GM12878 (cell line): Measurements from ENCODE around the gene PRR13. TPM values are rescaled to one million over a fixed set of nuclear protein-coding genes. Genes with fewer than 3 reads are reported as not detected.
A peak's percentile ranks its signal among the peaks of the same experiment; 100 is the strongest.

Experiments
- ATAC-seq: fragments of 200-7000 bp; cut with Tn5 transposase; 3 replicates; pipeline ENCODE4 v1.9.1; 2020; ENCODE audit warnings: mild to moderate bottlenecking, moderate library complexity
- BruUV-seq: library from RNA; stranded (reverse); fragments of 400-500 nt; replicated peaks from 2 replicates; lab custom pipeline; 2021; lab: Mats Ljungman, UMichigan
- CTCF ChIA-PET: fragments of 300-600 bp; sonication (Branson Sonifier 250); formaldehyde crosslinking; extraction: SDS; loops from one replicate; lab custom pipeline; 2021; ENCODE audit warnings: inconsistent platforms; lab: Yijun Ruan, JAX
- POLR2A ChIA-PET: fragments of 350-600 bp; formaldehyde crosslinking; extraction: SDS; loops from one replicate; lab custom pipeline; 2021; ENCODE audit warnings: inconsistent platforms; lab: Charles Lee
- RAD21 ChIA-PET: fragments of 300-600 bp; sonication (Branson Sonifier 250); formaldehyde crosslinking; loops from one replicate; lab custom pipeline; 2023; ENCODE audit warnings: antibody characterized with exemption; ENCODE audit not compliant: unreplicated experiment; lab: Charles Lee
- SMC1A ChIA-PET: fragments of 300-600 bp; sonication (Branson Sonifier 250); formaldehyde crosslinking; loops from one replicate; lab custom pipeline; 2023; ENCODE audit not compliant: unreplicated experiment, uncharacterized antibody; lab: Charles Lee
- DNase-seq: peaks from one replicate; pipeline ENCODE4 v3.0.0-alpha.2; 2011; ENCODE audit warnings: low read depth, low spot score
- FAIRE-seq: peaks from 3 replicates; lab custom pipeline; 2011; peaks lifted over from hg19 to GRCh38; lab: Jason Lieb, UNC
- H2AFZ ChIP-seq: 2 replicates; pipeline ENCODE4 v1.6.0; 2011; ENCODE audit warnings: low read depth, low read length, control low read depth; ENCODE audit not compliant: control insufficient read depth
- H3K27ac ChIP-seq: 2 replicates; pipeline ENCODE4 v1.5.1; 2011; ENCODE audit warnings: control low read depth; ENCODE audit not compliant: control insufficient read depth, insufficient read depth
- H3K27me3 ChIP-seq, 2 experiments: replicated peaks in 1 of 2; 2 replicates each; pipeline versions ENCODE4 v1.6.0 to v1.6.1; 2011; ENCODE audit warnings: low read length in 1 of 2; ENCODE audit not compliant: control insufficient read depth in 2 of 2, insufficient read depth in 2 of 2
- H3K36me3 ChIP-seq, 2 experiments: 2 replicates each; pipeline ENCODE4 v1.5.1; 2011; ENCODE audit warnings: low read length in 1 of 2; ENCODE audit not compliant: control insufficient read depth in 2 of 2, insufficient read depth in 2 of 2
- H3K4me1 ChIP-seq: 2 replicates; pipeline ENCODE4 v1.6.1; 2011; ENCODE audit warnings: mild to moderate bottlenecking, low read length, moderate library complexity, mixed read lengths; ENCODE audit not compliant: control insufficient read depth, insufficient read depth
- H3K4me2 ChIP-seq: 2 replicates; pipeline ENCODE4 v1.6.0; 2011; ENCODE audit warnings: control low read depth; ENCODE audit not compliant: control insufficient read depth, insufficient read depth
- H3K4me3 ChIP-seq: fragments of 200-600 bp; sonication (generic); 2 replicates; pipeline ENCODE4 v1.5.1; 2016
- H3K79me2 ChIP-seq: 2 replicates; pipeline ENCODE4 v1.6.0; 2011; ENCODE audit warnings: low read length; ENCODE audit not compliant: control insufficient read depth, insufficient read depth
- H3K9ac ChIP-seq: 2 replicates; pipeline ENCODE4 v1.8.0; 2011; ENCODE audit warnings: low read length, control low read depth, mixed read lengths; ENCODE audit not compliant: control insufficient read depth, insufficient read depth
- H3K9me3 ChIP-seq: replicated peaks from 3 replicates; pipeline ENCODE4 v1.5.1; 2011; ENCODE audit warnings: mild to moderate bottlenecking, low read length; ENCODE audit not compliant: control insufficient read depth, insufficient read depth
- H4K20me1 ChIP-seq: 2 replicates; pipeline ENCODE4 v1.6.0; 2011; ENCODE audit not compliant: control insufficient read depth, insufficient read depth
- ASH2L ChIP-seq: fragments of 300-600, 200-600 bp; sonication (generic); IDR thresholded peaks from 2 replicates; pipeline ENCODE4 v1.6.1; 2017; ENCODE audit warnings: low read depth, mild to moderate bottlenecking, borderline replicate concordance
- BHLHE40 ChIP-seq, 2 experiments: fragments of 450-650 bp in 1 of 2; IDR thresholded peaks; 2 replicates each; pipeline ENCODE4 v1.6.1; 2011 to 2017; ENCODE audit warnings: low read depth in 2 of 2, borderline replicate concordance in 1 of 2, improper control_type of control experiment in 1 of 2, low read length in 1 of 2, mild to moderate bottlenecking in 1 of 2
- BRCA1 ChIP-seq: IDR thresholded peaks from 2 replicates; pipeline ENCODE4 v1.6.1; 2011; ENCODE audit warnings: low read depth, low read length, improper control_type of control experiment
- CBFB ChIP-seq: IDR thresholded peaks from 2 replicates; pipeline ENCODE4 v1.6.1; 2016; ENCODE audit warnings: antibody characterized with exemption, low read depth
- FOXK2 ChIP-seq: fragments of 450-650 bp; IDR thresholded peaks from 2 replicates; pipeline ENCODE4 v1.6.1; 2017; ENCODE audit warnings: mild to moderate bottlenecking, moderate library complexity
- FOXM1 ChIP-seq: IDR thresholded peaks from 2 replicates; pipeline ENCODE4 v1.6.1; 2012; ENCODE audit warnings: low read depth, mild to moderate bottlenecking, inconsistent platforms, low read length, moderate library complexity
- MEF2A ChIP-seq: IDR thresholded peaks from 2 replicates; pipeline ENCODE4 v1.6.1; 2011; ENCODE audit warnings: low read depth, mild to moderate bottlenecking, low read length, moderate library complexity; ENCODE audit not compliant: insufficient read depth
- SPI1 ChIP-seq: IDR thresholded peaks from 2 replicates; pipeline ENCODE4 v1.6.1; 2011; ENCODE audit warnings: low read depth, mild to moderate bottlenecking, low read length, moderate library complexity, borderline replicate concordance; ENCODE audit not compliant: insufficient read depth
- SRF ChIP-seq, 2 experiments: IDR thresholded peaks; 2 replicates each; pipeline ENCODE4 v1.6.1; 2011; ENCODE audit warnings: low read depth in 2 of 2, low read length in 2 of 2, mild to moderate bottlenecking in 1 of 2, moderate library complexity in 1 of 2
- SUPT20H ChIP-seq: IDR thresholded peaks from 2 replicates; pipeline ENCODE4 v1.6.1; 2011; ENCODE audit warnings: low read depth, mild to moderate bottlenecking, low read length, moderate library complexity, borderline replicate concordance; ENCODE audit not compliant: control insufficient read depth
- ZNF24 ChIP-seq: fragments of 450-650 bp; IDR thresholded peaks from 2 replicates; pipeline ENCODE4 v1.6.1; 2017; ENCODE audit warnings: antibody characterized with exemption, mild to moderate bottlenecking
- ZSCAN29 ChIP-seq: fragments of 450-650 bp; IDR thresholded peaks from 2 replicates; pipeline ENCODE4 v1.6.1; 2017; ENCODE audit warnings: mild to moderate bottlenecking, moderate library complexity
- WGBS: methylation state at CpG from one replicate; pipeline ENCODE4 v1.1.6; 2016; ENCODE audit warnings: low lambda C conversion rate; ENCODE audit not compliant: insufficient replicate concordance, insufficient coverage; ENCODE audit errors: missing lambda C conversion rate; 5-methylcytosine and 5-hydroxymethylcytosine counted together
- in situ Hi-C: fragments of 300-500 bp; cut with MboI; formaldehyde crosslinking; loops from 9 replicates; pipeline ENCODE4 v1.14.3; 2018; ENCODE audit warnings: mixed read lengths
- intact Hi-C: fragments of 100-400 bp; cut with micrococcal nuclease; formaldehyde crosslinking; loops from one replicate; pipeline ENCODE4 v1.14.2; 2022; ENCODE audit not compliant: unreplicated experiment
- polyA plus RNA-seq, 11 experiments: library from polyadenylated mRNA; depleted of rRNA in 4 of 11; unstranded in 6 of 11; stranded (reverse) in 5 of 11; fragments of >200 nt; fragmentation: Nextera tagmentation in 4 of 11; fragmentation: Illumina TruSeq in 1 of 11; extraction: Ambion mirVana in 4 of 11; extraction: Trizol in 1 of 11; gene quantifications; 1 replicate in 1 of 11; 2 replicates in 10 of 11; pipeline versions ENCODE4 v1.2.1 to v1.2.3, GENCODE V29; 2011 to 2016; ENCODE audit warnings: inconsistent platforms in 2 of 11, missing spikeins in 2 of 11, low read depth in 1 of 11
- total RNA-seq, 4 experiments: library from RNA; depleted of rRNA in 3 of 4; stranded (reverse); fragments of >200 nt in 3 of 4; fragmentation: Illumina TruSeq in 1 of 4; extraction: Trizol in 1 of 4; gene quantifications; 2 replicates each; pipeline versions ENCODE4 v1.2.1 to v1.2.3, GENCODE V29; 2013 to 2021
- TF ChIP-seq, protein P1 (sequence below): fragments of 450-650 bp; IDR thresholded peaks from 2 replicates; pipeline ENCODE4 v1.6.1; 2017; ENCODE audit warnings: mild to moderate bottlenecking, moderate library complexity

The PRR13 gene
- total and polyA plus RNA-seq, 10 of the 15 experiments (the other 5 are each of a cell fraction or from before 2014, with no cell fraction given) = 94.2 to 462 (median 276) TPM

DNA sequence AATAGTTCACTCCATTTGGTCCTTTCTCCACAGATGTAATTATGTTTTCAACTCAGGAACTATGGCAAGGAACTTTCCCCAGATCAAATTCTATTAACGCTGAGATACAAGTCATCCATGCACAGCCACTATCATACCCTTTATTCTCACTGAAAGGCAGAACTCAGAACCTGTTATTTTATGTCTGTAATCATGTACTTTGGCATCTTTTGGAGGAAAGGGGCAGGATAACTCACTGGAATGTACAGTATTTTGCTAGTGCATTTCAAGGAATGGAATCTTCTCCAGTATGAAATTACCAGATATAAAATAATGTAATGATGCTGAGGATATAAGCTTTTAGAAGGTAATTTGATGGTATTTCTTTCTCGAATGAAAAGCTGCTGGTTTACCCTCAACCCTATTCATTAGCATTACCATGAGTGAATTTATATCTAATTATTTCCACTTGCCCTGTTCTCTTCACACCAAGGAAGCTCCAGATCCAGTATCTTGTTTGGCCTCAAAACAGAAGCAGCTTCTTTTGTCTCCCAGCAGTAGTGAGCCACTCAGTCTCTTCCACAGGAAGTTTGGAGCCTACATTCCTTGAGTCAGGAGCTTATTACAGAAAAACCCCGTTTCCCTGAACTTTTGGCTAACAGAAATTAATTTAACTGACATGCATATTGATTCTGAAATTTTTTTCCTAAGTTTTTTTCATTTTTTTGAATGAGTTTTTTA is 27.9 kb upstream of the PRR13 start:
- no peak overlapping the region for H3K27ac ChIP-seq
- DNase-seq = no peak
- no peaks in the 10 kb centered on the region for H3K27me3 ChIP-seq
- peaks cover 18% of the 10 kb centered on the region for H3K4me1 ChIP-seq
- WGBS = 81% methylated on average over 3 of the region's 3 CpGs
- TF ChIP-seq ASH2L (no peak), FOXK2 (no peak), CBFB (no peak), BHLHE40 (IDR thresholded peaks at IDR 0.05; ENCODE audit: borderline replicate concordance in 1 of 2, low read depth in 2 of 2, low read length in 1 of 2) (no peak), BRCA1 (no peak), SPI1 (no peak), SUPT20H (no peak), MEF2A (no peak), ZNF24 (no peak), FOXM1 (no peak), ZSCAN29 (no peak), SRF (IDR thresholded peaks at IDR 0.05; ENCODE audit: low read depth in 2 of 2, low read length in 2 of 2) (no peak)
- TF ChIP-seq, protein P1, sequence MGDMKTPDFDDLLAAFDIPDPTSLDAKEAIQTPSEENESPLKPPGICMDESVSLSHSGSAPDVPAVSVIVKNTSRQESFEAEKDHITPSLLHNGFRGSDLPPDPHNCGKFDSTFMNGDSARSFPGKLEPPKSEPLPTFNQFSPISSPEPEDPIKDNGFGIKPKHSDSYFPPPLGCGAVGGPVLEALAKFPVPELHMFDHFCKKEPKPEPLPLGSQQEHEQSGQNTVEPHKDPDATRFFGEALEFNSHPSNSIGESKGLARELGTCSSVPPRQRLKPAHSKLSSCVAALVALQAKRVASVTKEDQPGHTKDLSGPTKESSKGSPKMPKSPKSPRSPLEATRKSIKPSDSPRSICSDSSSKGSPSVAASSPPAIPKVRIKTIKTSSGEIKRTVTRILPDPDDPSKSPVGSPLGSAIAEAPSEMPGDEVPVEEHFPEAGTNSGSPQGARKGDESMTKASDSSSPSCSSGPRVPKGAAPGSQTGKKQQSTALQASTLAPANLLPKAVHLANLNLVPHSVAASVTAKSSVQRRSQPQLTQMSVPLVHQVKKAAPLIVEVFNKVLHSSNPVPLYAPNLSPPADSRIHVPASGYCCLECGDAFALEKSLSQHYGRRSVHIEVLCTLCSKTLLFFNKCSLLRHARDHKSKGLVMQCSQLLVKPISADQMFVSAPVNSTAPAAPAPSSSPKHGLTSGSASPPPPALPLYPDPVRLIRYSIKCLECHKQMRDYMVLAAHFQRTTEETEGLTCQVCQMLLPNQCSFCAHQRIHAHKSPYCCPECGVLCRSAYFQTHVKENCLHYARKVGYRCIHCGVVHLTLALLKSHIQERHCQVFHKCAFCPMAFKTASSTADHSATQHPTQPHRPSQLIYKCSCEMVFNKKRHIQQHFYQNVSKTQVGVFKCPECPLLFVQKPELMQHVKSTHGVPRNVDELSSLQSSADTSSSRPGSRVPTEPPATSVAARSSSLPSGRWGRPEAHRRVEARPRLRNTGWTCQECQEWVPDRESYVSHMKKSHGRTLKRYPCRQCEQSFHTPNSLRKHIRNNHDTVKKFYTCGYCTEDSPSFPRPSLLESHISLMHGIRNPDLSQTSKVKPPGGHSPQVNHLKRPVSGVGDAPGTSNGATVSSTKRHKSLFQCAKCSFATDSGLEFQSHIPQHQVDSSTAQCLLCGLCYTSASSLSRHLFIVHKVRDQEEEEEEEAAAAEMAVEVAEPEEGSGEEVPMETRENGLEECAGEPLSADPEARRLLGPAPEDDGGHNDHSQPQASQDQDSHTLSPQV = no peak
- H3K36me3 ChIP-seq = peaks cover 9 to 21% of the 10 kb centered on the region in 2 experiments
- H3K9ac ChIP-seq = no peak overlapping the region
- ChIA-PET RAD21 (interaction anchor here (0.7 to 2.7 kb wide), 3 partner anchors 32 to 68 kb away, joined by 3 to 9 read pairs (median 3); no protein-coding TSS in a partner anchor), CTCF (interaction anchor here (0.7 to 2.3 kb wide), 4 partner anchors 31 to 68 kb away, joined by 3 to 10 read pairs (median 4); no protein-coding TSS in a partner anchor), SMC1A (interaction anchor here (0.6 to 5.7 kb wide), 7 partner anchors 26 to 501 kb away, joined by 3 to 64 read pairs (median 11); partner anchors contain the start of genes AAAS and SP1), POLR2A (no interaction called here)
- no peaks in the 10 kb centered on the region for H3K79me2 ChIP-seq
- no TSS peak for BruUV-seq
- peak overlapping the region; percentile 9; the same call in 1 of the 2 replicates for H3K4me2 ChIP-seq
- H3K4me3 ChIP-seq = no peak overlapping the region
- ATAC-seq = no peak
- in situ Hi-C loops (no loop called here), intact Hi-C loops (no loop called here)
- no peaks in the 10 kb centered on the region for H3K9me3 ChIP-seq
- no peaks in the 10 kb centered on the region for H4K20me1 ChIP-seq
- no peak for FAIRE-seq
- H2AFZ ChIP-seq = no peak overlapping the region
